K562 treated with DMSO at 1 percent for 4 hours (cell line): ENCODE data around the gene GAL3ST2. TPM values are rescaled to one million over a fixed set of nuclear protein-coding genes. Genes with fewer than 3 reads are reported as not detected.

Experiments
- total RNA-seq: library from RNA; unstranded; fragments of 300-600 nt; gene quantifications from 2 replicates; pipeline ENCODE4 v1.2.3, GENCODE V29; 2022; ENCODE audit not compliant: insufficient read depth

GAL3ST2 gene
- 1.0 TPM in 1 of 2 replicates, not detected in the other for total RNA-seq

GRCh38 chr2:241776336-241777169, at the start of gene GAL3ST2:
GAL3ST2 (plus strand) TSS chr2:241776822; CDS start chr2:241776956, 134 bp downstream.

DNA sequence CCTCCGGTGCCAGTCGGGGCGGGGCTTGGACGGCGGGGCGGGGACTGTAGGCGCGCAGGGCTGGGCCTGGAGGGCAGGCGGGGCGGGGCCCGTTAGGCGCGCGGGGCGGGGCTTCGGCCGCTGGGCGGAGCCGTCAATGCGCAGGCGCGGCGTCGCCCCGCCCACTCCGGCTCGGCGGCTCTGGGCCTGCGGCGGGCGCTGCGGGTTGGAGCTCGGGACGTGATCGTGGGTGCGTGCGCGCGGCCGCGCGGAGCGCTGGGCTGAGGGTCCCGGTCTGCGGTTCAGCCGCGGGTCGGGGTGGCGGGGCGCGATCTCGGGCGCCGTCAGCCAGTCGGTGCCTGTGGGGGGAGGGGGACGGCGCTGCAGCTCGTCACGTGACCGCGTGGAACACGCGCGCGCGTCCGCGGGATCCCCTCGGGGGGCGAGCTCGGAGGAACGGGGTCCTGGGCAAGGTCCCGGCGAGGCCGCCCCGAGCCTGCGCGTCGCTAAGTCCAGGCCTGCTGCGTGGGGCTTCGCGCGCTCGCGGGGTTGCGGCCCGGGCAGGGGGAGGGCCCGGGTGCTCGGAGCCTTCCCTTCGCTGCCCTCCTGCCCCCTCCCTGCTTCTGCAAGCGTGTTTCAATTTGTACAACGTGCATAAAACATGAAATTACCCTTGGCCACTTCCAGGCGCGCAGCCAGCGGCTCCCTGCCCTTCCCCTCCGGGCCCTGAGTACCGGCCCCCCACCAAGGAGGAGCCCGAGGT, 42.0 kb upstream of the GAL3ST2 start, which contains the start of gene D2HGDH:
D2HGDH (plus strand) TSS at position 164 of the 742 bp plus-strand sequence. CDS start 595 bp downstream, outside the sequence.

DNA sequence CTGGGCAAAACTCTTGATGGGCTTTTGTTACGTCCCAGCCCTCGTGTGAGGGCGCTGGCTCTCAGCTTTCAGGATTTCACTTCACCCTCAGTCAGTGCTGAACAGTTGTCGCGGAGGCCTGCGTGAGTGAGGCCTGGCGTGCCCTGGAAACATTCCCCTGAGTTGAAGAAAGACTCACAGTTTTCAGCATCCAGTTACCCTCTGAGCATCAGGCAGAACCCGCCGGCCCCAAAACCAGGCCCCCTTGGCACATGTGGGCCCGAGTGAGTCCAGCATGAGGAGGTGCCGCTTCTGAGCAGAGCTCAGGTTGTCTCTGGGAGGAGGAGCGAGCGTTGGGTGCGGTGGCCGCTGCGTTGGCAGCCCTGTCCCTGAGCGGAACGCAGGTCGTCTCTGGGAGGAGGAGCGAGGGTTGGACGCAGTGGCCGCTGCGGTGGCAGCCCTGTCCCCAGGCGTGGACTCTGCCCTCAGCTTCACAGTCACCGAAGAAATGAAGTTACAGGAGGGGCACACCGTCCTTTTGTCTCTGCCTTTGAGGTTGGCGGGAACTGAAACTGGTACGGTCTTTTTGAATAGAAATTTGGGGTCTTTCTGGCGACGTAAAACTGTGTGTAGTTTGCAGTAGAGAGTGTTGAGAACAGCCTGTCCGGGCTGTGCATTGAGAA, 32.2 kb downstream of the GAL3ST2 start, which contains the start of gene NEU4:
NEU4 (plus strand) TSS at position 473 of the 662 bp plus-strand sequence. CDS start 5,292 bp downstream, outside the sequence.

Other genes starting within 250 kb of the GAL3ST2 start
- gene BOK, start 218.1 kb upstream of the GAL3ST2 start, total RNA-seq, result 1.5 and 2.2 TPM in 2 replicates
- 28.0 and 35.8 TPM in 2 replicates for gene THAP4, start 139.7 kb upstream of the GAL3ST2 start, total RNA-seq
- 45.5 and 51.2 TPM in 2 replicates for gene ATG4B, start 139.1 kb upstream of the GAL3ST2 start, total RNA-seq
- gene DTYMK, start 90.0 kb upstream of the GAL3ST2 start, total RNA-seq, result 76.6 and 86.8 TPM in 2 replicates
- gene ING5, start 74.8 kb upstream of the GAL3ST2 start, total RNA-seq, result 9.6 and 14.5 TPM in 2 replicates
- 12.8 and 15.1 TPM in 2 replicates for gene D2HGDH, start 42.2 kb upstream of the GAL3ST2 start, total RNA-seq
- 2.4 TPM in 1 of 2 replicates, not detected in the other for gene NEU4, start 32.4 kb downstream of the GAL3ST2 start, total RNA-seq
- gene PDCD1, start 82.1 kb downstream of the GAL3ST2 start, total RNA-seq, result 0.77 TPM in 1 of 2 replicates, not detected in the other
- not detected in 2 replicates for gene RTP5, start 92.9 kb downstream of the GAL3ST2 start, total RNA-seq